ENCODE measurements around the gene PDGFD.

The PDGFD gene

DNA sequence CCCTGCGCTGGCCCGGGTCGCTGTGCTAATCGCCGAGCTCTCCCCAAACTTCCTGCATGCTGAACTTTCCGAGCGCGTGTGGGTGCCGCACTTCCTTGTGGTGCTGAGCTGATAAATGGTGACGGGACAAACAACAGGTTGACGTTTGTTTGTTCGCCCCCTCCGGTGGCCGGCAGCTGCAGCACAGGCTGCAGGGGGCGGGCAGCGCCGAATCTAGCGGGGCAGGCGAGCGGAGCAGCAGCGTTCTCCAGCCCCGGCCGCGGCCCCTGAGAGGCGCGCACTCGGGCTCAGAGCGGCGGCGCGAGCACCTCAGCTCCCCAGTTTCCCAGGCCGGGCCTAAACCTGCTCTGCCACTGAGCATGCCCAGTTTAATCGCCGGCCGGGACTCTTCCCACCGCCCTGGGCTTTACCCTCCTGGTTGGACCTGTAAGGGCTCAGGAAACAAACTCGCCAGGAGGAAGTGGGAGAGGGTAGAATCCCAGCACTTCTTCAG lies at the start of gene PDGFD:
Gene PDGFD, minus strand, starts transcription at position 120 of the 493 bp plus-strand sequence.
- no peak for DNase-seq (ENCODE audit: low read depth)

GRCh38 chr11:104206936-104207335 lies 43.0 kb upstream of the PDGFD start:
- DNase-seq (ENCODE audit: low read depth): no peak

GRCh38 chr11:104205838-104206237 lies 41.9 kb upstream of the PDGFD start:
- DNase-seq (ENCODE audit: low read depth): no peak

DNA sequence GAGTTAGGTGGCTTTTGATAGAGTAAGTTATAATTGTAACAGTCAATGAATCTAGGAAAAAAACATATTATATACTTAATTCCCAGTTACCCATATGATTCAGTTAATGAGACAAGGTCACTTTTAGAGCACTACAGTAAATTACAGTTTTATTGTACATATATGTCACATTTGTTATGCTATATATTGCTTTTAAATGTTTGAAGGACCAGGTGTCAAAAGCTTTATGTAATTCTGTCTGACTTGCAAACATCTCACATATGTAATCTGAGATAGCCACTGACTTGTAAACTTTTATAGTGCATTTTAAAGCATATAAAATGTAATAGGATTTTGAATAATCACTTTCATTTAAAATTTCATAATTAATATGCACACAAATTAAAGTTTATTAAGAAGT lies 36.7 kb upstream of the PDGFD start:
- DNase-seq (ENCODE audit: low read depth): no peak

DNA sequence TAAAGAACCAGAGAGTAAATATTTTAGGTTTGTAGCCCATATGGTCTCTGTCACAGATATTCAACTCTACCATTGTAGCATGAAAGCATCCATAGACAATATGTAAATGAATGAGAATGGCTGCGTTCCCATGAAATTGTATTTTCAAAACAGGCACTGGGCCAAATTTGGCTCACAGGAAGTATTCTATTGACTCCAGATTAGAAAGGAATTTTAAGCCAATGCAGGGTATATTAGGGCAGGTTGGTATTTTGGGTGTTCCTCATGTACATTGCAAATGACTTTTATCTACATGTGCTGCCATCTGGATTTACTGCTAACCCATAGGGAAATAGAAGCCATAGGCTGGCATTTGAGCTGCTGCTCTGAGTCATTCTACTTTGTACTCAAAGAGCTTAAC lies 35.1 kb upstream of the PDGFD start:
- DNase-seq (ENCODE audit: low read depth): no peak

DNA sequence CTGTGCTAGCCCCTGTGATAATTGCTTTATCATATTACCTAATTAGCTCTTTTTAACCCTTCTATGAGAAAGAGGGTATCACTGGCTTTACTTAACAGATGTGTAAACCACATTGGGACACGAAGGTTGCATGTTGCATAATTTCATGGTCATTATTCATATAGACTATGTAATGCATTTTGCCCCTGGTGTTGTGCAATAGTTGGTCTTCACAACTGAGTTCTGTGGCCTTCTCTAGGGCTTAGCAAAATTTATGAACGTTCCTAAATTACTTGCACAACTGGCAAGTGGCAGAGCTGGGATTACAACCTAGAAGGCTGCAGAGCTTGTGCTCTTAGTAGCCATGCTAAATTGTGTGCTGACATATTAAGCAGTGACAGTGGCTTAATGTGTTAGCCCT lies 34.6 kb upstream of the PDGFD start:
- no peak for DNase-seq (ENCODE audit: low read depth)

DNA sequence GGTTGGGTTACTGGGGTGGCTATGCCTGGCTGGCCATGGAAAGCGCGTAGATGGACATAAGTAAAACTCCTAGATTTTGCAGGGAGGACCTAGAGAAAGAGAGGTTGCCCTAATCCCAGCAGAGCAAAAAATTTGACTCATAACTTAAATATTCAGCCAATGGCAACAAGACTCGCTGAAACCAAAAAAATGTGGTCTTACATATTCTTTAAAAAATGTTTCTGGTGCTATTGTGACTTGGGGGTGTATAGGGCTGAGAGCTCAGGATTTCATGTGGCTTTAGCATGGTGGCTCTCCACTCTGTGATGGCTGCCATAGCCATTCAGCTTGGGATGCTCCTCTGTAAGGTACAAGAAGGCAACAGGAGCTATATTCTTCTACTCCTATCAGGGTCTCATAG lies 27.2 kb upstream of the PDGFD start:
- DNase-seq (ENCODE audit: low read depth): no peak

GRCh38 chr11:104183593-104183992 lies 19.6 kb upstream of the PDGFD start:
- DNase-seq (ENCODE audit: low read depth): no peak

GRCh38 chr11:104175769-104176168 lies 11.8 kb upstream of the PDGFD start:
- no peak for DNase-seq (ENCODE audit: low read depth)

DNA sequence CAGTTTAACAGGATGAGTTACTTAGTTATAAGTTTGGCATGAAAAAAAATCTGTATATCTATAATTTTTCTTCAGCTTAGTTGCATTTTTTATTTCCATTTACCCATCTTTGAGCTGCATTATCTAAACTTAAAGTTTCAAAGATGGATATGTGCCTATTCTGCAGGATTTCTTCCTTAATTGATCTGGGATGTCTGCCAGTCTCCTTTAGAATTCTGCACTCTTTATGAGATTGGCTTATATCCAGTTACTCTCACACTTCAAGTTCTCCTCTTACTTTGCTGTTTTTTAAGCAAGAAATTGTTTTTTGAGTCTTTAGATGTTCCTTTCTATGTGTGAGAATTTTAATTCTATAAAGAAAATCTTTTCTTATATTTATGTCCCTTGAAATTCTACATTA lies 5.1 kb upstream of the PDGFD start:
- no peak for DNase-seq (ENCODE audit: low read depth)

GRCh38 chr11:104165014-104165413 lies 1.1 kb upstream of the PDGFD start:
- DNase-seq (ENCODE audit: low read depth): no peak

DNA sequence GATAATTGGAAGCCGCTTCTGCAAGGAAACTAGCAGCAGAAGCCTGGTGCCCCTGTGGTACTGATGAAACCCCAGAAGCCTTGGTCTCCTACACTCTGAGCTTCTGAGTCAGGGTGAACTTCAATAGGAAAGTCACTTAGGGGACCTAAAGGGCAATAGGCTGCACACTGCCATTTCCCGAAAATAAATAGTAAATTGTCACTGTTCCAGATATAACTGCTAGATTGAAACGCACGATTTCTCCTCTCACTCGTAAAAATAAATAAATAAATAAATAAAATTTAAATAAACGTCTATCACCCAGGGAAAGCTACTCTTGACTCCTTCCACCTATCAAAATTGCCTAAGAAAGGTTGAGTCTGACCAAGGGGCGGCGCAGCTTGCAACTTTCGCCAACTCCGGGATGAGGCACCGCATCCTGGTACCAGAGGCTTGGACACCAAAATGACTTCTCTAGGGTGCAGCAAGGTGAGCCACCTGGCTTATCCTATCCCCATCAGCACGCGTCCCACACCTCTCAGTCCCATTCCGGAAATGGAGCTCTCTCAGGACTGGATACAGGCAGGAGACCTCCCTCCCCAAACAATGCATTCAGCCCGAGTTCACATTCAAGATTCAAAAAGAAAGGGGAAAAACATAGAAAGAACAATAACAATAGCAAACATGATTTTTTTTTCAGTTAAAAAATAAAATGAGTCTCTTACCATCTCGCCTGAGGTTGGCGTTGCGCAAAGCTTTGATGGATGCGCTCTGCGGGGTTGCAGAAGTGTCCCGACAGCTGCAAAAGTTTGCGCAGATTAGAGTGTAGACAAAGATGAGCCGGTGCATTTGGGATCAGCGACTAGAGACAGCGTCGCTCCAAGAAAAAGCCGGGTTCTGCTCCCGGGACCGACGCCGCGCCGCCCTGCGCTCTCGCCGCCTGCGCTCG lies 583 bp downstream of the PDGFD start:
- no peak for DNase-seq (ENCODE audit: low read depth)

DNA sequence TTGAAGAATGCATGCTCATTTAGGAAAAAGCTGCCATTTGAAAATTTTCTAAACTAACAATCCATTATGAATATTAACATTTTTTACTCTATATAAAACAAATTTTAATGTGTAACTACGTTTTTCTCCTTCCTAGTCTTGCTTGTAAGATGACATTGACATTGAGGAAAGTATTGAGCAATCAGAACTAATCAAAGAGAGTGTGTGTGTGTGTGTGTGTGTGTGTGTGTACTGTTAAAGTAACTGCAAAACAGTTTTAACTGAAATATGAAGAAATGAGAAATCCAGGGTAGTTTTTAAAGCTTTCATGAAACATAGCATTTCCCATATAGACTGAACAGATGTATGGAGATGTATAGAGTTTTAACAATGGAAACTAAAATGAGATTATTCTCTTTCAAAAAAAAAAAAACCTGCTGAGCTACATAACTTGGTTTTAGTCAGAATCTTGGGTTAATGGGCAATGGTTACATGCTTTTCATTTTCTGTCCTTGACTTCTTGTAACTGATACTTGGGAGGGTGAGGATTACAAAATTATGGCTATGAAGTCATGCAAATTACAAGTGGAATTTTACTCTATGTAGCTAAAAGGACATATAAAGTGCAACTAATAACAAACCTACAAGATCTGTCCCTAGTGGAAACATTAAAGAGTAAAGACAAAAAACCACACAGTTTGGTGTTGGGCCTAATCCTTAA lies 2.0 kb downstream of the PDGFD start:
- DNase-seq (ENCODE audit: low read depth): no peak

DNA sequence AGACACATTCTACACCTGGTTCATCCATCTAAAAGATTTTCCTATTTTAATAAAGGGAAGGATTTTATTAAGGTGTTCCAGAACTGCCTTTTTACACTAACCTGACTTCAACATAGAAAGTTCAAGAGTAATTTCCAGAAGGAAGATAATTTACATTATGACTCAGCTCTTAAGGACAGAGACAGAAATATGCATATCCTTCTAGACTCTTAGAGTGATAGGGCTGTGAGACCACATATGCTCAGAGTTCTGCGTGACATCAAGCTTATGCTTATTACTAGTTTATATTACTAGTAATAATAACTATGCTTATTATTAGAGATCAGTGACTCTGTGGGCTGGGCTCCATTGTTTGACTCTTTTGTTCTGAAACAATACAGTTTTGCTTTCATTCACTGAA lies 4.6 kb downstream of the PDGFD start:
- no peak for DNase-seq (ENCODE audit: low read depth)

DNA sequence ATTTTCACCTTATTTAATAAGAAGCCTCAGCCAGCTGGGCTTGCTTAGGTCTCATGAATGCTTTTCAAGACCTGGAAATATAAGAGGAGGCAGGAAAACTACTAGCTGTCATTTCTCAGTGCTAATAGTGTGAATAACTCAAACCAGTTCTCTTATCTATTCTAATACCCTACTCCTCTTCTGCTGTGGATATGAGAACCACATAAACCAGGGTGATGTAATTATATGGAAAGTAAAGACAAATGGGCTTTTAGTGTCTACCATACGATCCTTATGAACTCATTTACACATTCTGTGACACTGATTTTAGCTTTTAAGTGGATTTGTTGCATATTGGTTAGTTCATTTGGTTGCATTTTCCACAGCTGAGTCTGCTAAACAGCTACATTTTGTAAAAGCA lies 8.6 kb downstream of the PDGFD start:
- no peak for DNase-seq (ENCODE audit: low read depth)

- no peak for DNase-seq (ENCODE audit: low read depth)
These were observed 9.7 kb downstream of the PDGFD start for GRCh38 chr11:104154296-104154695.

DNA sequence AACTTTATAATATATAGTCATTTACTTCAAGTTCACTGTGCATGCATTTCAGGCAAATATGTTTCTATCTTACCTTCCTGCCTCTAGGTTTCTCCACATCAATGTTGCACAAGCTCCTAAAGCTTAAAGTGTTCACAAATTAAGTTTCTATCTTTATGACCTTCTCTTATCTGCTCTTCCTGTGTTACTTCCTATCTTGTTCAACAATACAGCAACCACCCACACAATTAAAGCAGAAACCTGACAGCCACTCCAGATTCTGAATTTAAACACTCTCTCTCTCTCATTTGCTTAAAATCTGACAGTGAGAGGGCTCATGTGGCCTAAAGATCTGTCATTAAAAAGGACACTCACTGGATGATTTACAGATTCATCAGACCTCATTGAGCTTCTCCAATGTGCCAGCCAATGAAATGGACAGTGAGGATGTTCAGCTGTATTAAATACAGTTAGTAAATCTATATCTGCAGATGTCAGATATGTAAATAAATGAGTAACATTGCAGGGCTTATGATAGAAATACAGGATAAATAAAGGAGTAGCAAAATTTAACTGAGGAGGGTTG lies 10.9 kb downstream of the PDGFD start:
- DNase-seq (ENCODE audit: low read depth): no peak

GRCh38 chr11:104151404-104152204 lies 12.3 kb downstream of the PDGFD start:
- no peak for DNase-seq (ENCODE audit: low read depth)

- no peak for DNase-seq (ENCODE audit: low read depth)
These were observed 15.2 kb downstream of the PDGFD start for GRCh38 chr11:104148706-104149105.

DNA sequence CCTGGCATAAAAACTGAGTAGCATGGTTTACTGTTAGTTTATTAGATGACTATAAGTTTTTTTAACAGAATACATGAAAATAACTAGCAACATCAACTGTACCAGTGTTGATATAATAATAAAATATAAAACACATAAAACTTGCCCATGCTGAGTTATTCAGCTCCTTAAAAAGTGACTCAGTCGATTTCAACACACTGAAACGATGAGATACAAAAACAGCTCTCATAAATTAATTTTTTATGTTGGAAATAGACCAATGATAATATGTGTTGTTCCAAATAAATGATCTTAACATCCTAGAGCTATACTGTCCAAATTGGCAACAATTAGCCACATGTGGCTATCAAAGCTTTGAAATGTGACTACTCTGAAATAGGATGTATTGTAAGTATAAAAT lies 15.9 kb downstream of the PDGFD start:
- DNase-seq (ENCODE audit: low read depth): no peak

DNA sequence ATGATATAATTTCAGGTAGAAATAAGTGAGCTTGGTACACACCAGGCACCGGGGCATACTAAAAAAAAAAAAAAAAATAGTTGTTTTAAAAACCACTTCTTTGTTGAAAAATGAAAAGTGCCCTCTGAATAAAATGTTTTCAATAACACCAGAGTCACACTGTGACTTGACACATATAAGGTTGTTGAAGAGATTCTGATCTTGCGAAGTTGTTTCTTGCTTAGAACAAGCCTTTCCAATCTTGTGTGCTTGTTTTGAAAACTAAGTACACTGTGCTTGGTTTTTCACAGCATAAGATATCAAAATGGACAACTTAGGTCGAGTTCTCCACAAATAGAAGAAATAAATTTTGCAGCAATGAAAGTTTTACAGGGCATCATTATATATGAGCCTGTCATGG lies 17.0 kb downstream of the PDGFD start:
- DNase-seq (ENCODE audit: low read depth): no peak

GRCh38 chr11:104146421-104146820 lies 17.5 kb downstream of the PDGFD start:
- no peak for DNase-seq (ENCODE audit: low read depth)
